Measurements from ENCODE around the gene CYS1. TPM values are rescaled to one million over a fixed set of nuclear protein-coding genes. Genes with fewer than 3 reads are reported as not detected.
"Not testable (repeated sequence)": the region's sequence is repeated elsewhere in the genome, so short reads cannot be mapped to it uniquely, and the experiment has no call there.

CYS1 gene
- total RNA-seq, 1 donor from 2014 or later = 7.3 TPM

DNA sequence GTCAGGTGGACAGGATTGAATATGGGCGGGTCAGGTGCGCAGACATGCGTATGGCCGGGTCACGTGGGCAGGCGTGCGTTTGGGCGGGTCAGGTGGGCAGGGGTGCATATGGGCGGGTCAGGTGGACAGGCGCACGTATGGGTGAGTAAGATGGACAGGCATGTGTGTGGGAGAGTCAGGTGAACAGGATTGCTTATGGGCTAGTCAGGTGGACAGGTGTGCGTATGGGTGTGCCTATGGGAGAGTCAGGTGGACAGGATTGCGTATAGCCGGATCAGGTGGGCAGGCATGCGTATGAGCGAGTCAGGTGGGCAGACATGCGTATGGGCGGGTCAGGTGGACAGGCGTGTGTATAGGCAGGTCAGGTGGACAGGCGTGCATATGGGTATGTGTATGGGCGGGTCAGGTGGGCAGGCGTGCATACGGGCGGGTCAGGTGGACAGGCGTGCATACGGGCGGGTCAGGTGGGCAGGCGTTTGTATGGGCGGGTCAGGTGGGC lies 67.2 kb downstream of the CYS1 start:
- no peak overlapping the region for H3K4me3 Mint-ChIP-seq (ENCODE audit: unreplicated experiment)
- no peaks in the 10 kb centered on the region for H3K9me3 Mint-ChIP-seq (ENCODE audit: unreplicated experiment)
- TF ChIP-seq, protein P1, sequence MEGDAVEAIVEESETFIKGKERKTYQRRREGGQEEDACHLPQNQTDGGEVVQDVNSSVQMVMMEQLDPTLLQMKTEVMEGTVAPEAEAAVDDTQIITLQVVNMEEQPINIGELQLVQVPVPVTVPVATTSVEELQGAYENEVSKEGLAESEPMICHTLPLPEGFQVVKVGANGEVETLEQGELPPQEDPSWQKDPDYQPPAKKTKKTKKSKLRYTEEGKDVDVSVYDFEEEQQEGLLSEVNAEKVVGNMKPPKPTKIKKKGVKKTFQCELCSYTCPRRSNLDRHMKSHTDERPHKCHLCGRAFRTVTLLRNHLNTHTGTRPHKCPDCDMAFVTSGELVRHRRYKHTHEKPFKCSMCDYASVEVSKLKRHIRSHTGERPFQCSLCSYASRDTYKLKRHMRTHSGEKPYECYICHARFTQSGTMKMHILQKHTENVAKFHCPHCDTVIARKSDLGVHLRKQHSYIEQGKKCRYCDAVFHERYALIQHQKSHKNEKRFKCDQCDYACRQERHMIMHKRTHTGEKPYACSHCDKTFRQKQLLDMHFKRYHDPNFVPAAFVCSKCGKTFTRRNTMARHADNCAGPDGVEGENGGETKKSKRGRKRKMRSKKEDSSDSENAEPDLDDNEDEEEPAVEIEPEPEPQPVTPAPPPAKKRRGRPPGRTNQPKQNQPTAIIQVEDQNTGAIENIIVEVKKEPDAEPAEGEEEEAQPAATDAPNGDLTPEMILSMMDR (IDR thresholded peaks at IDR 0.05; ENCODE audit: unreplicated experiment) = no peak
- DNase-seq (ENCODE audit: low spot score) = no peak
- no peaks in the 10 kb centered on the region for H3K36me3 Mint-ChIP-seq (ENCODE audit: low read depth, unreplicated experiment)
- H3K27me3 Mint-ChIP-seq (ENCODE audit: unreplicated experiment) = no peaks in the 10 kb centered on the region
- no peaks in the 10 kb centered on the region for H3K4me1 Mint-ChIP-seq (ENCODE audit: unreplicated experiment)
- H3K27ac Mint-ChIP-seq (ENCODE audit: unreplicated experiment) = no peak overlapping the region

DNA sequence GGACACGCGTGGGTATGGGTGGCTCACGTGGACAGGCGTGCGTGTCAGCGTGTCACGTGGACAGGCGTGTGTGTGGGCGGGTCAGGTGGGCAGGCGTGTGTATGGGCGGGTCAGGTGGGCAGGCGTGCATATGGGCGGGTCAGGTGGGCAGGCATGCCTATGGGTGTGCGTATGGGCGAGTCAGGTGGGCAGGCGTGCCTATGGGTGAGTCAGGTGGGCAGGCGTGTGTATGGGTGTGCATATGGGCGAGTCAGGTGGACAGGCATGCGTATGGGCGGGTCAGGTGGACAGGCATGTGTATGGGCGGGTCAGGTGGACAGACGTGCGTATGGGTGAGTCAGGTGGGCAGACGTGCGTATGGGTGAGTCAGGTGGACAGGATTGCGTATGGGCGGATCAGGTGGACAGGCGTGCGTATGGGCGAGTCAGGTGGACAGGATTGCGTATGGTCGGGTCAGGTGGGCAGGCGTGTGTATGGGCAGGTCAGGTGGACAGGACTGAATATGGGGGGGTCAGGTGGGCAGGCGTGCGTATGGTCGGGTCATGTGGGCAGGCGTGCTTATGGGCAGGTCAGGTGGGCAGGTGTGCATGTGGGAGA lies 67.7 kb downstream of the CYS1 start:
- not testable (repeated sequence) for H3K27ac Mint-ChIP-seq (ENCODE audit: unreplicated experiment); H3K4me3 Mint-ChIP-seq (ENCODE audit: unreplicated experiment); DNase-seq (ENCODE audit: low spot score); H3K4me1 Mint-ChIP-seq (ENCODE audit: unreplicated experiment); H3K36me3 Mint-ChIP-seq (ENCODE audit: low read depth, unreplicated experiment); H3K9me3 Mint-ChIP-seq (ENCODE audit: unreplicated experiment); H3K27me3 Mint-ChIP-seq (ENCODE audit: unreplicated experiment)

DNA sequence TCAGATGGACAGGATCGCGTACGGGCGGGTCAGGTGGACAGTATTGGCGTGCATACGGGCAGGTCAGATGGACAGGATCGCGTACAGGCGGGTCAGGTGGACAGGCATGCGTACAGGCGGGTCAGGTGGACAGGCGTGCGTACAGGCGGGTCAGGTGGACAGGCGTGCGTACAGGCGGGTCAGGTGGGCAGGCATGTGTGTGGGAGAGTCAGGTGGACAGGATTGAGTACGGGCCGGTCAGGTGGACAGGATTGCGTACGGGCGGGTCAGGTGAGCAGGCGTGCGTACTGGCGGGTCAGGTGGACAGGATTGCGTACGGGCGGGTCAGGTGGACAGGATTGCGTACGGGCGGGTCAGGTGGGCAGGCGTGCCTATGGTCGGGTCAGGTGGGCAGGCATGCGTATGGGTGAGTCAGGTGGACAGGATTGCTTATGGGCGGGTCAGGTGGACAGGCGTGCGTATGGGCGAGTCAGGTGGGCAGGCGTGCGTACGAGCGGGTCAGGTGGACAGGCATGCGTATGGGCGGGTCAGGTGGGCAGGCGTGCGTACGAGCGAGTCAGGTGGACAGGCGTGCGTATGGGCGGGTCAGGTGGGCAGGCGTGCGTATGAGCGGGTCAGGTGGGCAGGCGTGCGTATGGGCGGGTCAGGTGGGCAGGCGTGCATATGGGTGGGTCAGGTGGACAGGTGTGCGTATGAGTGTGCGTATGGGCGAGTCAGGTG lies 68.4 kb downstream of the CYS1 start:
- H3K4me3 Mint-ChIP-seq (ENCODE audit: unreplicated experiment); H3K9me3 Mint-ChIP-seq (ENCODE audit: unreplicated experiment); H3K27ac Mint-ChIP-seq (ENCODE audit: unreplicated experiment); DNase-seq (ENCODE audit: low spot score); H3K36me3 Mint-ChIP-seq (ENCODE audit: low read depth, unreplicated experiment); H3K27me3 Mint-ChIP-seq (ENCODE audit: unreplicated experiment); H3K4me1 Mint-ChIP-seq (ENCODE audit: unreplicated experiment): not testable (repeated sequence)

DNA sequence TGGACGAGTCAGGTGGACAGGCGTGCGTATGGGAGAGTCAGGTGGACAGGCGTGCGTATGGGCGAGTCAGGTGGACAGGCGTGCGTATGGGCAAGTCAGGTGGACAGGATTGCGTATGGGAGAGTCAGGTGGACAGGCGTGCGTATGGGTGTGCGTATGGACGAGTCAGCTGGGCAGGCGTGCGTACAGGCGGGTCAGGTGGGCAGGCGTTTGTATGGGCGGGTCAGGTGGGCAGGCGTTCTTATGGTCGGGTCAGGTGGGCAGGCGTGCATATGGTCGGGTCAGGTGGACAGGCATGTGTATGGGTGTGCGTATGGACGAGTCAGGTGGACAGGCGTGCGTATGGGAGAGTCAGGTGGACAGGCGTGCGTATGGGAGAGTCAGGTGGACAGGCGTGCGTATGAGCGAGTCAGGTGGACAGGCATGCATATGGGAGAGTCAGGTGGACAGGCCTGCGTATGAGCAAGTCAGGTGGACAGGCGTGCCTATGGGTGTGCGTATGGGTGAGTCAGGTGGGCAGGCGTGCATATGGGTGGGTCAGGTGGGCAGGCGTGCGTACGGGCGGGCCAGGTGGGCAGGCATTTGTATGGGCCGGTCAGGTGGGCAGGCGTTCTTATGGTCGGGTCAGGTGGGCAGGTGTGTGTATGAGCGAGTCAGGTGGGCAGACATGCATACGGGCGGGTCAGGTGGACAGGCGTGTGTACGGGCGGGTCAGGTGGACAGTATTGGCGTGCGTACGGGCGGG lies 69.2 kb downstream of the CYS1 start:
- not testable (repeated sequence) for H3K27me3 Mint-ChIP-seq (ENCODE audit: unreplicated experiment); H3K4me1 Mint-ChIP-seq (ENCODE audit: unreplicated experiment); H3K36me3 Mint-ChIP-seq (ENCODE audit: low read depth, unreplicated experiment); H3K4me3 Mint-ChIP-seq (ENCODE audit: unreplicated experiment); H3K9me3 Mint-ChIP-seq (ENCODE audit: unreplicated experiment); H3K27ac Mint-ChIP-seq (ENCODE audit: unreplicated experiment); DNase-seq (ENCODE audit: low spot score)

DNA sequence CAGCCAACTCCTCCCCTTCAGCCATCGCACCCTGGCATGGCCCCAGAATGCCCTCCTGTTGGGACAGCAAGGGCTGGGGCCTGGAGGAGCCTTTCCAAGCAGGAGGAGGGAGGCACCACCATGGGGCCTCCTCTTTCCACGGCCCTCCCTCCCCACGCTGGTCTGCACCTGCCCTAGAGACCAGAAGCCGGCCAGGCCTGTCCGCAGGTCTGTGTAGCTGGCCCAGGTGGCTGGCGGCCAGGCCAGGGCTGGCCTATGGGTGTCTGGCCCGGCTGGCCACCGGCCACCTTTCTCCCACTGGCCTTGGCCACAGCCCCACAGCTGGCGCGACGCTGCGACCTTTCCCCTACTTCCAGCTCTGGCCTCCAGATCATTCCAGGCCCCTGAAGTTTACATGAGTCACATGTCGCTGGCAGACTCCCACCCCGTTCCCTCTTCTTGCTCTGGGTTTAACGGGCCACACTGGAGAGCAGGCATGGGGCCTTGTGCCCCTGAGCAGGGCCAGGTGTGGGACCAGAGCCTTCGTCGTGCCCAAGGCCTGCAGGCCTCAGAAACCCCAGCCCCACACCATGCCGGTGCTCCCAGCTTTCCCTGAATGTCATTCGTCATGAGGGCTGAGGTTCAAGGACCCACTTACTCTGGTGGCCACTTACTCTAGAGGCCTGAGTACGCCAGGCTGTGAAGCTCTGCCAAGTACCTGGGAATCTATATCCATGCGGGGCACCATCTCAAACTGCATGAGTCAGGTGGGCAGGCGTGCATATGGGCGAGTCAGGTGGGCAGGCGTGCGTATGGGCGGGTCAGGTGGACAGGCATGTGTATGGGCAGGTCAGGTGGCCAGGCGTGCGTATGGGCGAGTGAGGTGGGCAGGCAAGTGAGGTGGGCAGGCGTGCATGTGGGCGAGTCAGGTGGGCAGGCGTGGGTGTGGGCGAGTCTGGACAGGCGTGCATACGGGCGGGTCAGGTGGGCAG lies 70.1 kb downstream of the CYS1 start:
- peaks cover 1% of the 10 kb centered on the region for H3K27me3 Mint-ChIP-seq (ENCODE audit: unreplicated experiment)
- H3K36me3 Mint-ChIP-seq (ENCODE audit: low read depth, unreplicated experiment) = no peaks in the 10 kb centered on the region
- H3K4me1 Mint-ChIP-seq (ENCODE audit: unreplicated experiment) = no peaks in the 10 kb centered on the region
- no peak for DNase-seq (ENCODE audit: low spot score)
- TF ChIP-seq, protein P1 (IDR thresholded peaks at IDR 0.05; ENCODE audit: unreplicated experiment) = no peak
- H3K27ac Mint-ChIP-seq (ENCODE audit: unreplicated experiment) = no peak overlapping the region
- no peaks in the 10 kb centered on the region for H3K9me3 Mint-ChIP-seq (ENCODE audit: unreplicated experiment)
- no peak overlapping the region for H3K4me3 Mint-ChIP-seq (ENCODE audit: unreplicated experiment)

DNA sequence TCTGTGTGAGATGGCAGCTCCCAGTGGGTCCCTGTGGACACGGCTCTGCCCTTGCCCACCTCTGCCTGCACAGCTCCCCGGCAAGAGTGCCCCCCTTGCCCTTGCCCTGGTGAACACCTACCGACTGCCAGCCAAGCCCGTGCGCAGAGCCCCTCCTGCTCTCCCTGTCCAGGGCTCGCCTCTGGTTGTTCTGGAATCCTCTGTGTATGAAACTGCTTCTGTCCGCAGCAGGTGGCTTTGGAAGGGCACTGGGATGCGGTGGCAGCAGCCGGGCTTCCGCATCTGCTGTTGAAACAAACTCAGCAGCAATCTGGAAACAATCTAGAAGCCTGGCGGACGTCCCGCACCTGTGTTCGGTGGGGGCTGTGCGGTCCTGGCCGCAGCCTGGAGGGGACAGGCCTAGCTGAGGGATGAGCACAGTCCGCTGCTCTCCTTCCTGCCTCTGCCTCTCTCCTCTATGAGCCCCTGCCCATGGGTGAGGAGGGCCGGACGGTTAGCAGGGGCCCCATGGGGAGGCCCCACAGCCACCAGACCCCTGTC lies 70.9 kb downstream of the CYS1 start:
- Mint-ChIP-seq H3K27ac (ENCODE audit: unreplicated experiment) (no peak overlapping the region), H3K4me3 (ENCODE audit: unreplicated experiment) (no peak overlapping the region), H3K4me1 (ENCODE audit: unreplicated experiment) (no peaks in the 10 kb centered on the region), H3K27me3 (ENCODE audit: unreplicated experiment) (peaks cover 3% of the 10 kb centered on the region), H3K36me3 (ENCODE audit: low read depth, unreplicated experiment) (no peaks in the 10 kb centered on the region), H3K9me3 (ENCODE audit: unreplicated experiment) (no peaks in the 10 kb centered on the region)
- no peak for DNase-seq (ENCODE audit: low spot score)
- TF ChIP-seq, protein P1 (IDR thresholded peaks at IDR 0.05; ENCODE audit: unreplicated experiment) = no peak

All from endothelial cell (in vitro differentiated cells).